HG03378 (cell line): ENCODE results near the gene ADCY5.

Experiments
- ATAC-seq: cut with Tn5 transposase; IDR thresholded peaks from one replicate; pipeline ENCODE4 v1.9.1; 2021; ENCODE audit warnings: mild to moderate bottlenecking, moderate library complexity; ENCODE audit not compliant: unreplicated experiment

The ADCY5 gene

GRCh38 chr3:123312331-123313265, 136.3 kb downstream of the ADCY5 start:
- no peak for ATAC-seq

GRCh38 chr3:123311201-123311600, 137.7 kb downstream of the ADCY5 start:
- no peak for ATAC-seq

GRCh38 chr3:123310741-123311140, 138.1 kb downstream of the ADCY5 start:
- no peak for ATAC-seq

- ATAC-seq: no peak
Measured at GRCh38 chr3:123310186-123310585, 138.7 kb downstream of the ADCY5 start.

- no peak for ATAC-seq
Measured at GRCh38 chr3:123307064-123307463, 141.8 kb downstream of the ADCY5 start.

GRCh38 chr3:123305192-123305591, 143.7 kb downstream of the ADCY5 start:
- ATAC-seq: no peak

- ATAC-seq: no peak
Measured at GRCh38 chr3:123303976-123304560, 144.8 kb downstream of the ADCY5 start.

- no peak for ATAC-seq
Measured at GRCh38 chr3:123302961-123303360, 145.9 kb downstream of the ADCY5 start.

GRCh38 chr3:123301331-123302184, 147.3 kb downstream of the ADCY5 start:
- no peak for ATAC-seq

GRCh38 chr3:123300583-123300982, 148.3 kb downstream of the ADCY5 start:
- no peak for ATAC-seq

- no peak for ATAC-seq
Measured at GRCh38 chr3:123300056-123300455, 148.8 kb downstream of the ADCY5 start.

- ATAC-seq: no peak
Measured at GRCh38 chr3:123299581-123299980, 149.3 kb downstream of the ADCY5 start.

- ATAC-seq: no peak
Measured at GRCh38 chr3:123298903-123299302, 150.0 kb downstream of the ADCY5 start.

GRCh38 chr3:123297627-123297899, 151.3 kb downstream of the ADCY5 start:
- ATAC-seq: no peak

- ATAC-seq: no peak
Measured at GRCh38 chr3:123296836-123297626, 151.9 kb downstream of the ADCY5 start.

GRCh38 chr3:123296261-123296660, 152.6 kb downstream of the ADCY5 start:
- no peak for ATAC-seq

- no peak for ATAC-seq
Measured at GRCh38 chr3:123295901-123296250, 153.0 kb downstream of the ADCY5 start.

GRCh38 chr3:123295171-123295900, 153.6 kb downstream of the ADCY5 start:
- no peak for ATAC-seq

- ATAC-seq: no peak
Measured at GRCh38 chr3:123294296-123294938, 154.5 kb downstream of the ADCY5 start.
